Stimulated activated naive CD8-positive, alpha-beta T cell treated with anti-CD3 and anti-CD28 coated beads, Interleukin-15, amount 100 ng/mL, for 72 hours (primary cell): Measurements from ENCODE around the gene DMAC1.

ENCODE experiments used
- ATAC-seq: fragments of 150-1000 bp; cut with Tn5 transposase; 2 replicates; pipeline ENCODE4 v1.10.0; 2021; ENCODE audit warnings: mild to moderate bottlenecking, moderate library complexity
- DNase-seq, 2 donors: peaks; one replicate each; pipeline ENCODE4 v3.0.0; 2021 to 2022
- H3K27ac Mint-ChIP-seq, 2 donors: one replicate each; pipeline ENCODE4 v1.8.0; 2022; ENCODE audit warnings: mild to moderate bottlenecking in 2 of 2, mixed read lengths in 2 of 2, moderate library complexity in 2 of 2
- H3K27me3 Mint-ChIP-seq: one replicate; pipeline ENCODE4 v1.8.0; 2022; ENCODE audit warnings: mixed read lengths
- H3K4me1 Mint-ChIP-seq: one replicate; pipeline ENCODE4 v1.8.0; 2022; ENCODE audit warnings: mild to moderate bottlenecking, mixed read lengths
- H3K4me3 Mint-ChIP-seq, 2 donors: one replicate each; pipeline ENCODE4 v1.8.0; 2022; ENCODE audit warnings: mild to moderate bottlenecking in 2 of 2, mixed read lengths in 2 of 2, moderate library complexity in 1 of 2
- H3K9me3 Mint-ChIP-seq, 2 donors: one replicate each; pipeline ENCODE4 v1.8.0; 2022; ENCODE audit warnings: mixed read lengths in 2 of 2

The DMAC1 gene

GRCh38 chr9:7799234-7799943 lies at the start of gene DMAC1:
Gene DMAC1 (minus strand): TSS chr9:7799778. CDS start chr9:7799734, 44 bp downstream.
- DNase-seq, result peak; percentile 65 to 73
- no peaks in the 10 kb centered on the region for H3K9me3 Mint-ChIP-seq
- peak within 1 kb of the TSS; percentile 98 to 99 for H3K27ac Mint-ChIP-seq
- H3K4me3 Mint-ChIP-seq, result peak within 1 kb of the TSS; percentile 92 to 97
- H3K4me1 Mint-ChIP-seq, result peaks cover 11% of the 10 kb centered on the region
- H3K27me3 Mint-ChIP-seq, result no peaks in the 10 kb centered on the region
- ATAC-seq, result peak; percentile 93

DNA sequence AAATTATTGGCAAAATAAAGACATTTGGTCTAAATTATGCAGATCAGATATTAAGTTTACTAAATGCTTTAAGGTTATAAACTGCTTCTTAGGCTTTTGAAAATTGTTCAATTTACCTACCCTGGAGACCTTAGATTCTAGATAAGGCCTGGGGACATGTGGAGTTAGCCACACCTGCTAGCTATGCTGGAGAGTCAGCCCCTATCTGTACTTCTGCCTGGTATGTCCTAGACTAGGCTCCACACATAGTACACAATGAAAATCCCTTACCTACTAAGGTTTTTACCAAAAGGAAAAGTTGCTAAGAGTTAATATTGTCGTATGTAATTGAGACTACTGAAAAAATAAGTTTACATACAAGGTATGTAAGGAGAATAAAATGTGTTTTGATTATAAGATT lies 49.8 kb upstream of the DMAC1 start:
- DNase-seq (no peak), ATAC-seq (no peak)
- Mint-ChIP-seq H3K4me1 (no peaks in the 10 kb centered on the region), H3K9me3 (peaks cover 4 to 7% of the 10 kb centered on the region in 2 donors), H3K27me3 (no peaks in the 10 kb centered on the region), H3K4me3 (no peak overlapping the region), H3K27ac (peak overlapping the region in 1 of 2 donors; percentile 76)

GRCh38 chr9:7848498-7848897 lies 48.9 kb upstream of the DMAC1 start:
- ATAC-seq, result no peak
- Mint-ChIP-seq H3K4me1 (no peaks in the 10 kb centered on the region), H3K9me3 (peaks cover 4 to 7% of the 10 kb centered on the region in 2 donors), H3K27me3 (no peaks in the 10 kb centered on the region), H3K27ac (no peak overlapping the region), H3K4me3 (no peak overlapping the region)
- DNase-seq, result no peak

DNA sequence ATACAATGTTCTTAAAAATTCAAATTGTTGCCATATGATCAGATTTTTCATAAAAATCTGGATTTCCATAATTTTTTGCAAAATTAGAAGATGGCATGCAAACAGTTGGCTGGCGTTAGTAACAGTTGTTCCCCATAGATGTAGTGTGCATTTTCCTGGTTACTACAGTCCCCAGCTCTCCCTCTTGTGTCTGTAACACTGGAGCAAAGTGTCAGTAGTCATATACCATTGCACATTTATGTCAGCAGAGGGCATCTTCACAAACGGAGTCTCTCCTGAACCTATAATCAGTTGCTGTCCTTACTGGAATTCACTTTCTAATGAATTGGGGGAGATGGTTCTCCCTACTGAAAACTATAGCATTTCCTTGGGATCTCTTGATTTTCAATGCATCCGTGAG lies 44.7 kb upstream of the DMAC1 start:
- no peak overlapping the region for H3K27ac Mint-ChIP-seq
- H3K4me1 Mint-ChIP-seq, result no peaks in the 10 kb centered on the region
- no peaks in the 10 kb centered on the region for H3K27me3 Mint-ChIP-seq
- no peak for DNase-seq
- no peak overlapping the region for H3K4me3 Mint-ChIP-seq
- ATAC-seq, result no peak
- H3K9me3 Mint-ChIP-seq, result no peaks in the 10 kb centered on the region

GRCh38 chr9:7841831-7842230 lies 42.3 kb upstream of the DMAC1 start:
- H3K27me3 Mint-ChIP-seq, result no peaks in the 10 kb centered on the region
- H3K9me3 Mint-ChIP-seq, result peaks cover 0 to 1% of the 10 kb centered on the region in 2 donors
- no peaks in the 10 kb centered on the region for H3K4me1 Mint-ChIP-seq
- no peak for ATAC-seq
- no peak overlapping the region for H3K27ac Mint-ChIP-seq
- no peak for DNase-seq
- H3K4me3 Mint-ChIP-seq, result no peak overlapping the region

DNA sequence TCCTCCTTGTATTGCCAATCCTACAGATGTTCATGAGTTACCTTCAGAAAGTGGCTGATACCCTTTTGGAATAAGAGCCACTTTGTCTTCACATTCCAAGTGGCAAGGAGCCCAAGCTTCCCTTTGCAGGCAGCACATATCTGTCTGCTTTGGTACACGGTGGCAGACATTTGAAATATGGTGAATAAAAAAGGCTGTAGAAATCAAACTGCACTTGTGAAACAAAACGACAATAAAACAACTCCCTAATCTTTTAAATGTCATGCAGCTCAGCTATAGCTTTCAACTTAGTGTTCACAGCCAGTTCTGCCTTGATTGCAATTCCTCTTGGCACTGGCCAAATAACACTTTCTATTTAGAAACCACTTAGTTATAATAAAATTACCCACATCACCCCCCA lies 35.0 kb upstream of the DMAC1 start:
- Mint-ChIP-seq H3K27ac (no peak overlapping the region), H3K4me3 (no peak overlapping the region), H3K27me3 (no peaks in the 10 kb centered on the region), H3K4me1 (no peaks in the 10 kb centered on the region), H3K9me3 (peaks cover 0 to 6% of the 10 kb centered on the region in 2 donors)
- no peak for DNase-seq
- no peak for ATAC-seq

GRCh38 chr9:7828334-7828733 lies 28.8 kb upstream of the DMAC1 start:
- no peaks in the 10 kb centered on the region for H3K4me1 Mint-ChIP-seq
- no peak overlapping the region for H3K4me3 Mint-ChIP-seq
- DNase-seq, result no peak
- no peaks in the 10 kb centered on the region for H3K27me3 Mint-ChIP-seq
- no peak for ATAC-seq
- H3K27ac Mint-ChIP-seq, result no peak overlapping the region
- no peaks in the 10 kb centered on the region for H3K9me3 Mint-ChIP-seq

DNA sequence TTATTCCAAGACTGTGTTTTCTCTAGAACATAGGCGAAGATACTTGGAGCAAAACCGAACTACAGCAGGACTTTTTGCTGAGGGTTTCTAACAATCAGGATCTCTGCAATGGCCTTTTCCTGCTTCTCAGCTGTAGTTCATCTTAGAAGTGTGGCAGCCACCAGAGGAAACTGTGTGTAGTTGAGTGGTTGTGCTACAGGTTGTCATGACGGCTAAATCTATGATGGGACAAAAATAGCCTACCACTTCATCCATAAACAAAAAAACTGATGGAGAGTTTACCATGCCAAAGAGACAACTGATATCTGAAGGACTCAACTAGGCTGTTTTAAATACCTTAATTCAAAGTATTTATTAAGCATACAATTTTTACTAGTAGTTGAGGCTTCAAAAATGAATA lies 28.2 kb upstream of the DMAC1 start:
- no peak for DNase-seq
- no peak overlapping the region for H3K4me3 Mint-ChIP-seq
- H3K9me3 Mint-ChIP-seq, result no peaks in the 10 kb centered on the region
- no peaks in the 10 kb centered on the region for H3K4me1 Mint-ChIP-seq
- H3K27ac Mint-ChIP-seq, result no peak overlapping the region
- no peaks in the 10 kb centered on the region for H3K27me3 Mint-ChIP-seq
- no peak for ATAC-seq

- ATAC-seq (no peak), DNase-seq (no peak)
- no peaks in the 10 kb centered on the region for H3K4me1 Mint-ChIP-seq
- no peak overlapping the region for H3K27ac Mint-ChIP-seq
- H3K27me3 Mint-ChIP-seq, result no peaks in the 10 kb centered on the region
- H3K4me3 Mint-ChIP-seq, result no peak overlapping the region
- H3K9me3 Mint-ChIP-seq, result no peaks in the 10 kb centered on the region
These were observed 27.5 kb upstream of the DMAC1 start for GRCh38 chr9:7827056-7827455.

- DNase-seq (no peak), ATAC-seq (no peak)
- Mint-ChIP-seq H3K27ac (no peak overlapping the region), H3K27me3 (no peaks in the 10 kb centered on the region), H3K4me1 (no peaks in the 10 kb centered on the region), H3K4me3 (no peak overlapping the region), H3K9me3 (no peaks in the 10 kb centered on the region)
These were observed 24.1 kb upstream of the DMAC1 start for GRCh38 chr9:7823651-7824050.

DNA sequence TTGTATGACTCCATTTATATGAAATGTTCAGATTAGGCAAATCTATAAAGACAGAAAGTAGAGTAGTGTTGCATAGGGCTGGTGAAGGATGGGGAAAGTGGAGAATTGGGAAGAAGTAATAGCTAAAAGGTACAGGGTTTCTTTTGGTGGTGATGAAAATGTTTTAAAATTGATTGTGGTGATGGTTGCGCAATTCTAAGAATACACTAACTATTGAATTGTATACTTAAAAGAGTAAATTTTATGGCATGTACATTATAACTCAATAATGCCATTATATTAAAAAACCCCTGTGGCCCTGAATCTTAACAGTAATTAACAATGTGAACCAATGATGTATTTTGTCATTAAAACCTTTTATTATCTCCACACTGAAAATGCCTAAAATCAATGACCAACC lies 20.4 kb upstream of the DMAC1 start:
- Mint-ChIP-seq H3K27me3 (no peaks in the 10 kb centered on the region), H3K4me1 (no peaks in the 10 kb centered on the region), H3K27ac (no peak overlapping the region), H3K4me3 (no peak overlapping the region), H3K9me3 (no peaks in the 10 kb centered on the region)
- no peak for DNase-seq
- no peak for ATAC-seq

DNA sequence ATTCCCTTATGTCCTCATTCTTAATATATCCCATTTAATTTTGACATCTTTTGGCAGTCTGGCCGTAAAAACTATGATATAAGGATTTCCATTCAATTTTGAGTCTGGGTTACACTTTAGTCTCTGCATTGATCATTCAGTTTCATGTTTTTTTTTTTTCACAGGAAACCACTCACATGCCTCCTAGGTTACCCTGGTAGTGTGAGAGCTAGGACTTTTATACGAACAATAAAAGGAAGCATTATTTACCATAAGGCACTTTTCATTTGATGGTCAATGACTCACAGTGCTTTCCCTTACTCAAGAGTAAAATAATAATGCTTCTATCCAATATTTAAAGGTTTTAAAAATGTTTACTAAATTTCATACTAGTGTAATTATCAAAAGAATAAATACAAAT lies 16.4 kb upstream of the DMAC1 start:
- no peak for ATAC-seq
- Mint-ChIP-seq H3K9me3 (no peaks in the 10 kb centered on the region), H3K27me3 (no peaks in the 10 kb centered on the region), H3K27ac (no peak overlapping the region), H3K4me3 (no peak overlapping the region), H3K4me1 (no peaks in the 10 kb centered on the region)
- DNase-seq, result no peak

GRCh38 chr9:7813030-7813429 lies 13.5 kb upstream of the DMAC1 start:
- H3K27ac Mint-ChIP-seq, result no peak overlapping the region
- no peaks in the 10 kb centered on the region for H3K4me1 Mint-ChIP-seq
- H3K4me3 Mint-ChIP-seq, result no peak overlapping the region
- H3K9me3 Mint-ChIP-seq, result no peaks in the 10 kb centered on the region
- no peak for ATAC-seq
- peaks cover 8% of the 10 kb centered on the region for H3K27me3 Mint-ChIP-seq
- no peak for DNase-seq

DNA sequence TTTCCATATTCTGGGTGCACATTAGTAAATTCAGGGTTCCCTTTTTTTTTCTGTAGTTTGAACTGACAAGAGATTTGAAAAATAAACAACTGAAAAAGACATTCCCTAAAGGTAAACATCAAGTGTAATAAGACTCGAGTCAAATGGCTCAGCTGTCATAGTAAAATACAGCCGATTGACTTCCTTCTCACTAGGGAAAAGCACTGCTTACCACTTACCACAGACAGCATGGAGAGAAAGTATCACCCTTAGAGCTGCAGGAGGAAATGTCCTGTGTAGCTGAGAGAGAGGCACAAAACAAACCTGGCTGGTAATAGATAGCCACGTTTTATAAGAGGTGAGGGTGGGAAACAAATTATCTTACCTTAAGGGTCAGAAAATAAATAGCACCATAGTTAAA lies 12.1 kb upstream of the DMAC1 start:
- no peak for DNase-seq
- peaks cover 8% of the 10 kb centered on the region for H3K27me3 Mint-ChIP-seq
- H3K9me3 Mint-ChIP-seq, result no peaks in the 10 kb centered on the region
- no peak overlapping the region for H3K4me3 Mint-ChIP-seq
- ATAC-seq, result no peak
- H3K27ac Mint-ChIP-seq, result no peak overlapping the region
- no peaks in the 10 kb centered on the region for H3K4me1 Mint-ChIP-seq

GRCh38 chr9:7802666-7803065 lies 3.1 kb upstream of the DMAC1 start:
- ATAC-seq, result no peak
- no peak for DNase-seq
- H3K27ac Mint-ChIP-seq, result no peak overlapping the region
- H3K4me1 Mint-ChIP-seq, result peaks cover 8% of the 10 kb centered on the region
- H3K9me3 Mint-ChIP-seq, result no peaks in the 10 kb centered on the region
- no peak overlapping the region for H3K4me3 Mint-ChIP-seq
- H3K27me3 Mint-ChIP-seq, result no peaks in the 10 kb centered on the region

- no peaks in the 10 kb centered on the region for H3K9me3 Mint-ChIP-seq
- ATAC-seq, result peak; percentile 62
- no peaks in the 10 kb centered on the region for H3K27me3 Mint-ChIP-seq
- H3K27ac Mint-ChIP-seq, result peak overlapping the region; percentile 98 to 99
- H3K4me1 Mint-ChIP-seq, result peaks cover 8% of the 10 kb centered on the region
- H3K4me3 Mint-ChIP-seq, result peak overlapping the region; percentile 92 to 97
- DNase-seq, result no peak
These were observed 337 bp upstream of the DMAC1 start for GRCh38 chr9:7799944-7800285.

GRCh38 chr9:7794196-7794595 lies 5.4 kb downstream of the DMAC1 start:
- no peaks in the 10 kb centered on the region for H3K9me3 Mint-ChIP-seq
- H3K4me3 Mint-ChIP-seq, result no peak overlapping the region
- no peak overlapping the region for H3K27ac Mint-ChIP-seq
- no peak for DNase-seq
- ATAC-seq, result no peak
- H3K27me3 Mint-ChIP-seq, result no peaks in the 10 kb centered on the region
- peaks cover 25% of the 10 kb centered on the region for H3K4me1 Mint-ChIP-seq
